Transverse colon (tissue), 4 donors: ENCODE measurements around the gene MYO5B. TPM values are rescaled to one million over a fixed set of nuclear protein-coding genes. Genes with fewer than 3 reads are reported as not detected.

Experiments
- DNase-seq: peaks from one replicate; pipeline ENCODE4 v3.0.0-alpha.2; 2019
- H3K27ac ChIP-seq, 4 donors: fragments of 200-600 bp; sonication (generic); 2 replicates each; pipeline ENCODE4 v1.5.1; 2016 to 2018; ENCODE audit warnings: inconsistent platforms in 4 of 4
- H3K27me3 ChIP-seq: fragments of 200-600 bp; sonication (generic); 2 replicates; pipeline ENCODE4 v1.5.1; 2017; ENCODE audit warnings: inconsistent platforms
- H3K36me3 ChIP-seq, 4 donors: fragments of 200-600 bp; sonication (generic); 2 replicates each; pipeline ENCODE4 v1.5.1; 2017 to 2019; ENCODE audit warnings: inconsistent platforms in 4 of 4
- H3K4me1 ChIP-seq, 4 donors: fragments of 200-600 bp; sonication (generic); 2 replicates each; pipeline ENCODE4 v1.5.1; 2017 to 2020; ENCODE audit warnings: inconsistent platforms in 4 of 4
- H3K4me3 ChIP-seq, 4 donors: fragments of 200-600 bp; sonication (generic); 1 replicate in 1 of 4; 2 replicates in 3 of 4; pipeline versions ENCODE4 v1.5.1 to v1.6.1; 2017 to 2019; ENCODE audit warnings: inconsistent platforms in 4 of 4
- H3K9me3 ChIP-seq, 2 donors: fragments of 200-600 bp; sonication (generic); 2 replicates each; pipeline ENCODE4 v1.5.1; 2017 to 2019; ENCODE audit warnings: inconsistent platforms in 2 of 2
- CTCF ChIP-seq, 5 experiments: fragments of 200-600 bp in 3 of 5; fragments of 450-650 bp in 2 of 5; sonication (generic) in 3 of 5; IDR thresholded peaks; 1 replicate in 2 of 5; 2 replicates in 3 of 5; pipeline ENCODE4 v1.5.1; 2016 to 2017; ENCODE audit warnings: antibody characterized with exemption in 5 of 5, inconsistent platforms in 3 of 5, mild to moderate bottlenecking in 2 of 5, moderate library complexity in 1 of 5
- EP300 ChIP-seq: sonication (generic); formaldehyde crosslinking; IDR thresholded peaks from one replicate; pipeline ENCODE4 v1.6.1; 2017; ENCODE audit warnings: antibody characterized with exemption, low read depth
- POLR2A ChIP-seq: fragments of 450-650 bp; IDR thresholded peaks from one replicate; pipeline ENCODE4 v1.6.1; 2016; ENCODE audit warnings: antibody characterized with exemption, mild to moderate bottlenecking, moderate library complexity
- POLR2AphosphoS5 ChIP-seq, 3 donors: sonication (generic); formaldehyde crosslinking; IDR thresholded peaks; one replicate each; pipeline ENCODE4 v1.6.1; 2016; ENCODE audit warnings: antibody characterized with exemption in 3 of 3
- WGBS, 2 donors: methylation state at CpG; one replicate each; pipeline ENCODE4 v1.1.5; 2018; ENCODE audit warnings: low coverage in 1 of 2; 5-methylcytosine and 5-hydroxymethylcytosine counted together
- in situ Hi-C, 4 donors: fragments of 200-750 bp; cut with MboI; loops; one replicate each; pipeline versions ENCODE4 v1.15.0 to v1.15.1; 2017; ENCODE audit warnings: low sequenced_read_pairs in 3 of 4, low pct_ligation_motif_present in 1 of 4, low pct_unique_long_range_greater_than_20kb in 1 of 4
- intact Hi-C: fragments of 100-400 bp; cut with DNase I; formaldehyde crosslinking; loops from one replicate; pipeline ENCODE4 v1.15.1; 2023; ENCODE audit warnings: low total_unique reads
- total RNA-seq, 4 donors: library from RNA; depleted of rRNA; stranded (reverse); fragments of >200 nt; gene quantifications; one replicate each; pipeline ENCODE4 v1.1.0, GENCODE V29; 2016

The MYO5B gene
- total RNA-seq, 4 donors from 2014 or later, result 96.7 to 144 (median 114) TPM

DNA sequence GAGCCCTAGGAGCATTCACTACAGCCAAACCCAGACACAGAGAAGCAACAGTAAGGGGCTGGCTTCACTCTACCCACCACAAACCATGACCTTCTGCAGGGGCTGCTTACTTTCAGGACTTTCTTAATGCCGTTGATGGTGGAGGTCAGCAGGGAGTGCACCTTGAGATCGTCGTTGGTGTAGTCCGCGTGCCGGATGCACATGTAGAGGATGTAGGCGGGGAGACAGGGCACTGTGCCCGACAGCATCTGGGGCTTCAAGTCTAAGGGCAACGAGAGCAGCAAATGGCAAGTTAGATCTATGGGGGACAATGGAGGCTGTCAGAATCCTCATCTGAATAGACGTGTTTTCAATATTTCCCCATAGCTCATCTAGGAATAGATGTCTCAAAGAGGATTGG, 351.8 kb downstream of the MYO5B start:
- Histone ChIP-seq H3K4me3 (no peak overlapping the region), H3K27ac (no peak overlapping the region), H3K4me1 (peaks cover 0 to 8% (median 4%) of the 10 kb centered on the region in 4 donors), H3K27me3 (no peaks in the 10 kb centered on the region), H3K9me3 (no peaks in the 10 kb centered on the region), H3K36me3 (peaks cover 0 to 8% (median 0%) of the 10 kb centered on the region in 4 donors)
- in situ Hi-C loops, result no loop called here
- no peak for DNase-seq
- 80 to 95% methylated on average over 1 to 10 of the region's 10 CpGs for WGBS, 2 donors
- intact Hi-C loops, result no loop called here
- TF ChIP-seq EP300 (no peak), POLR2AphosphoS5 (IDR thresholded peaks at IDR 0.05) (no peak), POLR2A (no peak), CTCF (IDR thresholded peaks at IDR 0.05) (no peak)

DNA sequence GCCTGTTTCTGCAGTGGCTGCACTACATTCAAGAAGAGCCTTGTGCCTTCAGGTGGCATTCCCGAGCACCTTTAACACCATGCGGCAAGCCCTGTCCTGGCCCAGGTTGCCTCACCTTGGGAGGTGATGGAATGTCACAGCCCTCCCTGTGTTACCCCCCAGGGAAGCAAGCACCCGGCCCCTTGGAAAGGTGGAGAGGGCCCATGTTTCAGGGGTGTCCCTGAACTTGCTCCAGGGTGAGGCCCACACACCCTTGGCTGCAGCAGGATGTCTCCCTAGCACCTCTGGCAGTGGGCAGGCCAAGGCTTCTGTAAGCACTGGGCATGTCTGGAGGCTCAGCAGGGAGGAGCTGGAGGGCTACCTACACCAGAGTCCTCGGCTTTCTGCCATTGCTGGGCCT, 352.3 kb downstream of the MYO5B start:
- H3K27ac ChIP-seq, result no peak overlapping the region
- no peaks in the 10 kb centered on the region for H3K27me3 ChIP-seq
- intact Hi-C loops, result no loop called here
- H3K9me3 ChIP-seq, result no peaks in the 10 kb centered on the region
- 90% methylated on average over 3 of the region's 4 CpGs; no CpG with 5 or more reads in 1 of the 2 donors for WGBS, 2 donors
- peaks cover 0 to 8% (median 4%) of the 10 kb centered on the region in 4 donors for H3K4me1 ChIP-seq
- H3K36me3 ChIP-seq, result peaks cover 0 to 8% (median 0%) of the 10 kb centered on the region in 4 donors
- no peak overlapping the region for H3K4me3 ChIP-seq
- in situ Hi-C loops, result no loop called here
- DNase-seq, result no peak
- TF ChIP-seq CTCF (IDR thresholded peaks at IDR 0.05) (no peak), POLR2AphosphoS5 (IDR thresholded peaks at IDR 0.05) (no peak), POLR2A (no peak), EP300 (no peak)

DNA sequence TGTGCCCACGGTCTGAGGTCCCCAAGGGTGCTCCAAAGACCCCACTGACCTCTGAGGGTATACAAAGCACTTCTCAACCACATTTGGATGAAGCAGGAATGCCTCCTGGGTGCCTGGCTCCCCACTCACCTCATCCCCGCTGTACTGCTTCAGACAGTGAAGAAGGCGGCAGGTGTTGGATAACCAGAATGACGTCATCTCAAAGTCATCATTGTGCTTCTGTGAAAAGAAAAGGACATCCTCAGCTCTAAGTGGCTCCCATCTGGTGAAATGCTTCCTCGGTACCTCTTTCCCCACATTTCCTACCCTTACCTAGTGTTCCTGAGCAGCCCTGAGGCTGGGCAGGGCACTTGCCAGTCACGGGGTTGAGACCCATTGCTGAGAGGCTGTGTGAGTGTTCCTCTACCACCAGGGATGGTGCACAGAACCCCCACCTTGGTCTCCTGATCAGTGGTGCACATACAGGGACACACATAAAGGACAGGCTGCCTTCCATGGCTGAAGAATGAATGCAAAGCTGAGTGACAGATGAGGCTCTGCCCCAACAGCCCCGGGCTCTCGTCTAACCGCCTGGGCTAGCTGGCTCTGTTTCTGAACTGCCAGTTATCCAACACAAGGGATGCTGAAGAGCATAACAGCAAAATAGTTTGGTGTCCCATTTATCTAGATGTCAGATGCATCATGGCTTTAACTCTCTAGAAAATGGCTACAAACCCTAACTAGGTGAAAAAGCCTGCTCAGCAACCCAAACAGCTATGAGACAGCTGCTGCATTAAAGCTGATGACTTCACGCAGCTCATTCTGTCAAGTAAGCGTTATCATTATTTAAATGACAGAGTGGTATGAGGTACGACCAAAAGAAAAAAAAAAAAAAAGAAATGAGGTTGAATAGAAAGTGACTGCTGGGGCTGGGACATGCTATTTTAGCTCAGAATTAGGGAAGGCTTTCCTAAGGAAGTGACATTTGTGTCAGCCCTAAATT, 353.4 kb downstream of the MYO5B start:
- WGBS, 2 donors, result 88 to 93% methylated on average over 7 to 12 of the region's 12 CpGs
- no peak for TF ChIP-seq EP300
- no peak for TF ChIP-seq POLR2A
- TF ChIP-seq CTCF (IDR thresholded peaks at IDR 0.05), result no peak
- no peak for TF ChIP-seq POLR2AphosphoS5 (IDR thresholded peaks at IDR 0.05)
- Histone ChIP-seq H3K9me3 (no peaks in the 10 kb centered on the region), H3K4me1 (peaks cover 0 to 7% (median 2%) of the 10 kb centered on the region in 4 donors), H3K36me3 (peaks cover 0 to 8% (median 0%) of the 10 kb centered on the region in 4 donors), H3K27ac (no peak overlapping the region), H3K4me3 (no peak overlapping the region), H3K27me3 (no peaks in the 10 kb centered on the region)
- no peak for DNase-seq
- in situ Hi-C loops (no loop called here), intact Hi-C loops (no loop called here)

DNA sequence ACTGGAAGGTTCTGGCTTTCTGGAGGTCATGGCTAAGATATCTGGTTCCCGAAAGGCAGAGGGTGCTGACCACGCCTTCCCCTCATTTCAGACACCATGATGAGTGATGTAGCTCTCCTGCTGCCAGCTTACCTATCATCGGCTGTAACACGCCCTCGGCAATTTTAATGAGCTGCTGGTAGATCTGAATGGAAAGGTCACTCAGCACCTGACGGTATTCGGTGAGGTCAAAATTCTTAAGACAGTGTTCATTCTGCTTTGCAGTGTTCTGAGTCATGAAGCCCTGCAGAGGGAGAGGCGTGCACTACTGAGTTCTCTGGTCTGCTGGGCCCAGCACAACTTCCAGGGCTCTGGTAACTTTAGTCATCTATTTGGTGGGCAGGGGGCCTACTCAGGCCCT, 355.9 kb downstream of the MYO5B start:
- peaks cover 0 to 8% (median 0%) of the 10 kb centered on the region in 4 donors for H3K36me3 ChIP-seq
- H3K9me3 ChIP-seq, result no peaks in the 10 kb centered on the region
- H3K4me3 ChIP-seq, result no peak overlapping the region
- DNase-seq, result no peak
- H3K27ac ChIP-seq, result no peak overlapping the region
- 85 to 91% methylated on average over 4 to 8 of the region's 8 CpGs for WGBS, 2 donors
- no peaks in the 10 kb centered on the region for H3K27me3 ChIP-seq
- intact Hi-C loops (no loop called here), in situ Hi-C loops (no loop called here)
- no peaks in the 10 kb centered on the region for H3K4me1 ChIP-seq
- TF ChIP-seq POLR2AphosphoS5 (IDR thresholded peaks at IDR 0.05) (no peak), POLR2A (no peak), EP300 (no peak), CTCF (IDR thresholded peaks at IDR 0.05) (no peak)
